A549 (cell line): ENCODE results near the gene DPCD. TPM values are rescaled to one million over a fixed set of nuclear protein-coding genes. Genes with fewer than 3 reads are reported as not detected.

Source experiments
- ATAC-seq, 2 experiments: fragments of 200-7000 bp in 1 of 2; fragments of >200 bp in 1 of 2; cut with Nextera tagmentation in 1 of 2; cut with Tn5 transposase in 1 of 2; 3 replicates each; pipeline versions ENCODE4 v1.8.0 to v1.9.1; 2018 to 2020; ENCODE audit warnings: mild to moderate bottlenecking in 1 of 2, moderate library complexity in 1 of 2
- CTCF ChIA-PET: fragments of 300-600 bp; sonication (Branson Sonifier 250); formaldehyde crosslinking; extraction: SDS; loops from one replicate; lab custom pipeline; 2021; ENCODE audit warnings: antibody characterized with exemption, inconsistent platforms; lab: Yijun Ruan, JAX
- POLR2A ChIA-PET: fragments of 350-600 bp; formaldehyde crosslinking; extraction: SDS; loops from one replicate; lab custom pipeline; 2021; ENCODE audit warnings: antibody characterized with exemption, inconsistent platforms; lab: Yijun Ruan, JAX
- DNase-seq, 2 experiments: peaks; one replicate each; pipeline versions ENCODE4 v3.0.0 to v3.0.0-alpha.2; 2011 to 2016; ENCODE audit warnings: low read depth in 1 of 2, low spot score in 1 of 2
- FAIRE-seq: peaks from 2 replicates; lab custom pipeline; 2011; peaks lifted over from hg19 to GRCh38; lab: Jason Lieb, UNC
- H3K27ac ChIP-seq, 2 experiments: fragments of >200 bp; sonication (Bioruptor Twin); formaldehyde crosslinking; 3 replicates each; pipeline ENCODE4 v1.5.1; 2016 to 2017
- H3K4me1 ChIP-seq: fragments of >200 bp; sonication (Bioruptor Twin); formaldehyde crosslinking; 3 replicates; pipeline ENCODE4 v1.6.1; 2016
- H3K4me2 ChIP-seq: fragments of >200 bp; sonication (Bioruptor Twin); formaldehyde crosslinking; 3 replicates; pipeline ENCODE4 v1.6.1; 2016
- H3K4me3 ChIP-seq: fragments of >200 bp; sonication (Bioruptor Twin); formaldehyde crosslinking; 3 replicates; pipeline ENCODE4 v1.5.1; 2016
- H3K9me3 ChIP-seq: fragments of >200 bp; sonication (Bioruptor Twin); formaldehyde crosslinking; 3 replicates; pipeline ENCODE4 v1.6.1; 2016
- CEBPB ChIP-seq, 2 experiments: fragments of >200 bp in 1 of 2; sonication (Bioruptor Twin) in 1 of 2; formaldehyde crosslinking in 1 of 2; IDR thresholded peaks; 2 replicates each; pipeline ENCODE4 v1.6.1; 2012 to 2016
- E2F6 ChIP-seq: IDR thresholded peaks from 2 replicates; pipeline ENCODE4 v1.6.1; 2012; ENCODE audit warnings: low read depth, borderline replicate concordance
- ESRRA ChIP-seq: fragments of 150-350 bp; IDR thresholded peaks from 2 replicates; pipeline ENCODE4 v1.6.1; 2014; ENCODE audit warnings: mild to moderate bottlenecking, low read length, borderline replicate concordance
- FOSB ChIP-seq: fragments of 250-450 bp; sonication (Bioruptor Pico); IDR thresholded peaks from 2 replicates; pipeline ENCODE4 v1.5.0; 2020; ENCODE audit warnings: mild to moderate bottlenecking, moderate library complexity
- HDAC2 ChIP-seq: fragments of 200-600 bp; sonication (generic); IDR thresholded peaks from 2 replicates; pipeline ENCODE4 v1.6.1; 2016
- HOXA7 ChIP-seq: fragments of 250-450 bp; sonication (Bioruptor Pico); IDR thresholded peaks from 2 replicates; pipeline ENCODE4 v1.5.0; 2020; ENCODE audit warnings: mild to moderate bottlenecking, moderate library complexity
- HOXB5 ChIP-seq: fragments of 250-450 bp; sonication (Bioruptor Pico); IDR thresholded peaks from 2 replicates; pipeline ENCODE4 v1.5.0; 2020; ENCODE audit warnings: mild to moderate bottlenecking, moderate library complexity
- JUN ChIP-seq, 2 experiments: fragments of >200 bp; sonication (Bioruptor Twin); formaldehyde crosslinking; IDR thresholded peaks; 2 replicates in 1 of 2; 3 replicates in 1 of 2; pipeline ENCODE4 v1.6.1; 2016 to 2017
- KDM5A ChIP-seq: fragments of 200-600 bp; sonication (generic); IDR thresholded peaks from 2 replicates; pipeline ENCODE4 v1.6.1; 2016; ENCODE audit warnings: antibody characterized with exemption, mild to moderate bottlenecking
- MAX ChIP-seq: IDR thresholded peaks from 2 replicates; pipeline ENCODE4 v1.6.1; 2012
- MYC ChIP-seq: IDR thresholded peaks from 2 replicates; pipeline ENCODE4 v1.6.1; 2012; ENCODE audit warnings: mild to moderate bottlenecking, inconsistent platforms, low read length, improper control_type of control experiment, borderline replicate concordance
- NFE2L2 ChIP-seq: fragments of 150-350 bp; conservative IDR thresholded peaks from 2 replicates; pipeline ENCODE4 v1.6.1; 2014; ENCODE audit warnings: low read length
- PHF8 ChIP-seq: fragments of 200-600 bp; sonication (generic); IDR thresholded peaks from 2 replicates; pipeline ENCODE4 v1.6.1; 2016; ENCODE audit warnings: low read depth, mild to moderate bottlenecking, antibody characterized with exemption, moderate library complexity, borderline replicate concordance
- POLR2A ChIP-seq: IDR thresholded peaks from 2 replicates; pipeline ENCODE4 v1.6.1; 2012; ENCODE audit warnings: mild to moderate bottlenecking, low read length
- SREBF2 ChIP-seq: fragments of 450-650 bp; IDR thresholded peaks from 2 replicates; pipeline ENCODE4 v1.6.1; 2014; ENCODE audit warnings: mild to moderate bottlenecking, moderate library complexity
- TFCP2L1 ChIP-seq: fragments of 250-450 bp; sonication (Bioruptor Pico); IDR thresholded peaks from 2 replicates; pipeline ENCODE4 v1.5.0; 2021; ENCODE audit warnings: mild to moderate bottlenecking
- ZFP36 ChIP-seq: fragments of 450-650 bp; IDR thresholded peaks from 2 replicates; pipeline ENCODE4 v1.6.1; 2014; ENCODE audit warnings: borderline replicate concordance; ENCODE audit not compliant: partially characterized antibody
- ZNF302 ChIP-seq: fragments of 250-450 bp; sonication (Bioruptor Pico); IDR thresholded peaks from 2 replicates; pipeline ENCODE4 v1.9.0; 2021; ENCODE audit warnings: inconsistent platforms, mild to moderate bottlenecking, moderate library complexity
- ZSCAN20 ChIP-seq: fragments of 250-450 bp; sonication (Bioruptor Pico); IDR thresholded peaks from 2 replicates; pipeline ENCODE4 v1.8.0; 2022; ENCODE audit warnings: mild to moderate bottlenecking, moderate library complexity
- WGBS: methylation state at CpG from one replicate; pipeline ENCODE4 v1.1.6; 2017; ENCODE audit errors: missing lambda C conversion rate; 5-methylcytosine and 5-hydroxymethylcytosine counted together
- polyA minus RNA-seq: library from RNA; depleted of rRNA, polyadenylated mRNA; stranded (reverse); fragments of >200 nt; gene quantifications from 2 replicates; pipeline ENCODE4 v1.2.3, GENCODE V29; 2011; rRNA and poly(A)+ RNA removed
- polyA plus RNA-seq, 4 experiments: library from polyadenylated mRNA; depleted of rRNA in 3 of 4; stranded (reverse); fragments of >200 nt; fragmentation: RNase III in 1 of 4; extraction: RNeasy Plus Mini Kit Qiagen cat#74134 plus additional on column Dnase treatment in 1 of 4; gene quantifications; 2 replicates in 3 of 4; 3 replicates in 1 of 4; pipeline ENCODE4 v1.2.3, GENCODE V29; 2011 to 2017

DPCD gene
- polyA plus RNA-seq (2011; rRNA removed) (39.7 and 40.8 TPM in 2 replicates), polyA plus RNA-seq (2017; fragmentation: RNase III; extraction: RNeasy Plus Mini Kit Qiagen cat#74134 plus additional on column Dnase treatment) (37.4 to 39.4 TPM (median 37.7 TPM) in 3 replicates), polyA minus RNA-seq (14.4 and 14.6 TPM in 2 replicates)
- polyA plus RNA-seq (2012; cell fraction: cytosol; rRNA removed) = 41.2 and 52.6 TPM in 2 replicates
- polyA plus RNA-seq (2012; cell fraction: nucleus; rRNA removed) = 21.0 and 30.4 TPM in 2 replicates

GRCh38 chr10:101587725-101588653 is at the start of gene DPCD, which contains the start of gene POLL:
Gene DPCD, plus strand, starts transcription at chr10:101588321. Its CDS starts 16 bp downstream, at chr10:101588337.
Gene POLL, minus strand, starts transcription at chr10:101588257. Its CDS starts 897 bp downstream, at chr10:101587360.
- Histone ChIP-seq H3K4me3 (peak within 1 kb of the TSS; percentile 69), H3K9me3 (no peaks in the 10 kb centered on the region), H3K4me2 (peak within 1 kb of the TSS; percentile 91), H3K4me1 (peaks cover 15% of the 10 kb centered on the region), H3K27ac (peak within 1 kb of the TSS; percentile 85 to 96)
- CTCF ChIA-PET = interaction anchor here (1.2 to 5.5 kb wide), 6 partner anchors 11 to 374 kb away, joined by 5 to 24 read pairs (median 8); no protein-coding TSS in a partner anchor
- TF ChIP-seq KDM5A = peak; percentile 90
- TF ChIP-seq JUN (IDR thresholded peaks at IDR 0.05) = peak in 1 of 2 experiments; percentile 54; a peak in 1 of 5 replicates
- peak; percentile 48; the same call in 1 of the 2 replicates for TF ChIP-seq POLR2A
- TF ChIP-seq SREBF2 = no peak
- peak; percentile 26; the same call in 1 of the 2 replicates for TF ChIP-seq MAX
- TF ChIP-seq ZFP36 = no peak
- TF ChIP-seq HOXA7 (CRISPR knock-in tag) = no peak
- 2% methylated on average over 38 of the region's 50 CpGs for WGBS
- ATAC-seq = peak; percentile 97 to 98
- POLR2A ChIA-PET = interaction anchor here (0.6 to 1.3 kb wide), 5 partner anchors 9 to 142 kb away, joined by 3 to 8 read pairs (median 4); no protein-coding TSS in a partner anchor
- DNase-seq = peak; percentile 90 to 99
- FAIRE-seq = peak; percentile 46

GRCh38 chr10:101538446-101538845 is 49.7 kb upstream of the DPCD start:
- FAIRE-seq = no peak
- TF ChIP-seq HDAC2 (no peak), MYC (no peak), HOXB5 (CRISPR knock-in tag) (no peak), ESRRA (no peak), HOXA7 (CRISPR knock-in tag) (no peak), POLR2A (no peak), E2F6 (no peak), FOSB (CRISPR knock-in tag) (no peak), ZNF302 (CRISPR knock-in tag) (no peak), ZSCAN20 (CRISPR knock-in tag) (no peak), NFE2L2 (no peak), PHF8 (no peak), ZFP36 (no peak), CEBPB (IDR thresholded peaks at IDR 0.05) (no peak)
- TF ChIP-seq, all 56 proteins: peak for 0
- Histone ChIP-seq H3K4me3 (no peak overlapping the region), H3K4me2 (no peak overlapping the region), H3K4me1 (no peaks in the 10 kb centered on the region), H3K27ac (no peak overlapping the region), H3K9me3 (no peaks in the 10 kb centered on the region)
- WGBS = 69% methylated on average over 2 of the region's 2 CpGs
- DNase-seq (no peak), ATAC-seq (no peak)
- ChIA-PET POLR2A (no interaction called here), CTCF (interaction anchor here (0.7 to 1.5 kb wide), 4 partner anchors 13 to 71 kb away, joined by 3 to 5 read pairs (median 4); no protein-coding TSS in a partner anchor)

- no peak overlapping the region for H3K4me2 ChIP-seq
- H3K27ac ChIP-seq = no peak overlapping the region
- FAIRE-seq (no peak), ATAC-seq (no peak), DNase-seq (no peak)
- no peak overlapping the region for H3K4me3 ChIP-seq
- H3K9me3 ChIP-seq = no peaks in the 10 kb centered on the region
- ChIA-PET CTCF (interaction anchor here (1.2 to 2.3 kb wide), 6 partner anchors 9 to 384 kb away, joined by 3 to 7 read pairs (median 5); no protein-coding TSS in a partner anchor), POLR2A (no interaction called here)
- TF ChIP-seq TFCP2L1 = no peak
- no peaks in the 10 kb centered on the region for H3K4me1 ChIP-seq
These were observed 42.2 kb upstream of the DPCD start for GRCh38 chr10:101545898-101546297.
